IPS-NIHi7 (cell line): Measurements from ENCODE around the gene FUNDC2.

Source experiments
- DNase-seq: peaks from one replicate; pipeline ENCODE4 v3.0.0; 2012; ENCODE audit warnings: mixed read lengths; ENCODE audit errors: extremely low spot score

FUNDC2 gene

GRCh38 chrX:155023907-155024833 is 2.5 kb upstream of the FUNDC2 start:
- DNase-seq = no peak

GRCh38 chrX:155026420-155026726 is 271 bp upstream of the FUNDC2 start:
- DNase-seq = no peak

GRCh38 chrX:155027509-155028066 is 944 bp downstream of the FUNDC2 start:
- no peak for DNase-seq

GRCh38 chrX:155028129-155028528 is 1.5 kb downstream of the FUNDC2 start:
- DNase-seq = no peak

GRCh38 chrX:155028877-155029291 is 2.2 kb downstream of the FUNDC2 start:
- DNase-seq = no peak

GRCh38 chrX:155031657-155032056 is 5.0 kb downstream of the FUNDC2 start:
- no peak for DNase-seq

GRCh38 chrX:155035688-155036087 is 9.0 kb downstream of the FUNDC2 start:
- no peak for DNase-seq

GRCh38 chrX:155046129-155046810 is 19.6 kb downstream of the FUNDC2 start:
- no peak for DNase-seq

- DNase-seq = no peak
Measured at GRCh38 chrX:155046811-155047528, 20.3 kb downstream of the FUNDC2 start.

- DNase-seq = peak; percentile 61
Measured at GRCh38 chrX:155048977-155049619, 22.5 kb downstream of the FUNDC2 start.

GRCh38 chrX:155052738-155053498 is 26.3 kb downstream of the FUNDC2 start:
- no peak for DNase-seq

- DNase-seq = no peak
Measured at GRCh38 chrX:155053656-155054055, 27.0 kb downstream of the FUNDC2 start.

GRCh38 chrX:155054255-155054654 is 27.6 kb downstream of the FUNDC2 start:
- DNase-seq = no peak

- no peak for DNase-seq
Measured at GRCh38 chrX:155055494-155055893, 28.9 kb downstream of the FUNDC2 start.

GRCh38 chrX:155056471-155056870 is 29.8 kb downstream of the FUNDC2 start:
- DNase-seq = no peak

GRCh38 chrX:155056877-155057792 is 30.5 kb downstream of the FUNDC2 start:
- DNase-seq = peak; percentile 67

GRCh38 chrX:155061760-155062159 is 35.1 kb downstream of the FUNDC2 start:
- DNase-seq = no peak

- no peak for DNase-seq
Measured at GRCh38 chrX:155065035-155065734, 38.5 kb downstream of the FUNDC2 start.

GRCh38 chrX:155068165-155068564 is 41.5 kb downstream of the FUNDC2 start:
- DNase-seq = no peak
